H1 (cell line): ENCODE data around the gene SYNGR3. TPM values are rescaled to one million over a fixed set of nuclear protein-coding genes. Genes with fewer than 3 reads are reported as not detected.

Experiments
- JUND ChIP-seq: IDR thresholded peaks from 2 replicates; pipeline ENCODE4 v1.6.1; 2011; ENCODE audit warnings: mild to moderate bottlenecking, improper control_type of control experiment, low read length
- KDM4A ChIP-seq: IDR thresholded peaks from one replicate; pipeline ENCODE4 v1.7.1; 2012; ENCODE audit warnings: low read depth, mild to moderate bottlenecking, moderate library complexity, low read length, inconsistent platforms; ENCODE audit not compliant: severe bottlenecking
- PHF8 ChIP-seq: fragments of 200-600 bp; sonication (generic); conservative IDR thresholded peaks from 2 replicates; pipeline ENCODE4 v1.7.1; 2012; ENCODE audit warnings: low read depth, mild to moderate bottlenecking, inconsistent platforms, low read length, moderate library complexity
- SIN3A ChIP-seq, 2 experiments: IDR thresholded peaks in 1 of 2; conservative IDR thresholded peaks in 1 of 2; 2 replicates each; pipeline ENCODE4 v1.6.1; 2011 to 2012; ENCODE audit warnings: low read length in 2 of 2, improper control_type of control experiment in 1 of 2, low read depth in 1 of 2, mild to moderate bottlenecking in 1 of 2
- SP4 ChIP-seq: IDR thresholded peaks from 2 replicates; pipeline ENCODE4 v1.6.1; 2012; ENCODE audit warnings: low read length, inconsistent platforms
- polyA plus RNA-seq, 7 experiments: library from polyadenylated mRNA; depleted of rRNA in 3 of 7; stranded (reverse) in 5 of 7; unstranded in 2 of 7; fragments of >200 nt in 5 of 7; fragments of 200-250 nt in 2 of 7; gene quantifications; 1 replicate in 5 of 7; 2 replicates in 1 of 7; 4 replicates in 1 of 7; pipeline versions ENCODE4 v1.2.1 to v1.2.3, GENCODE V29; 2011 to 2013; ENCODE audit warnings: missing spikeins in 2 of 7, mixed read lengths in 2 of 7
- total RNA-seq: library from RNA; stranded (reverse); fragmentation: NEBNext Ultra II Directional; extraction: Animal tissue kit (Norgen Biotek cat#: 25700); gene quantifications from 2 replicates; pipeline ENCODE4 v1.2.1, GENCODE V29; 2021
- TF ChIP-seq, protein P1 (sequence below): IDR thresholded peaks from 2 replicates; pipeline ENCODE4 v1.6.1; 2012; ENCODE audit warnings: inconsistent platforms

The SYNGR3 gene
- total and polyA plus RNA-seq, 2 of the 8 experiments (the other 6 are each of a cell fraction or from before 2014, with no cell fraction given): 36.2 to 49.9 TPM

DNA sequence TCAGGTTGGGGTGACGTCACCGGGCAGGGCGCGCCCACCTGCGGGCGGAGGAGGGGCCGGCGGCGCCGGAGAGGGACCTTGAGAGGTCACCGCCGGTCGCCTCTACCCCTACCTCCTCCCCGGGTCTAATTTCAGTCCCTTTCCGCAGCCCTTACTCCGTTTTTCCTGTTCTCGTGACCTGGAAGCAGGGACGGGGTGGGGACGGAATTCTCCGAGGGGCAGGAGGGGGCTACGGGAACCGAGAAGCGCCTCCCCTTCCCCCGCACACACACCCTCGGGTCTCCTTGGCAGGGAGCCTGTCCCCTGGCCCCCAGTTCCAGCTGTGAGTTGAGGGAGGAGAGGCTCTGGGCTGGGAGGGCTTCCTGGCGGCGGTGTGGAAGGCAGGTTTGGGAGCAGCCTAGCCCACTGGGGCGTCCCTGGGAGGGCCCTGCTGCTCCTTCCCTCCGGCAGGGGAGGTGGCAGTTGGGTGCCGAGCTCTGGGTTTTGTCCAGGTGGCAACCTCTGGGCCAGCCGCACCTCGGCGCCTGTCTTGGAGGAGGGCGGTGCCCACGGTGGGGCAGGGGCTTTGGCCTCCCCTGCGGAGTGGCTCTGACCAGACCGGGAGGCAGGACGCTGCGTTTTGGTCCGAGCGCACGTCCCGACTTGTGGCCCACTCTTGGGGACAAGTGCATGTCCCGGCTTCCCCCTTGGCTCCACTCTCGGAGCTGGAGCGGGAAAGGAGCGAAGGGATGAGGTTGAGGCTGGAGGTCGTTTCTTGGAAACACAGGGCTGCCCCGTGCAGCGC lies 773 bp downstream of the SYNGR3 start (continued):
- TF ChIP-seq SIN3A (conservative IDR thresholded peaks at IDR 0.05 in 1 of 2, IDR thresholded peaks at IDR 0.05 in 1 of 2; ENCODE audit: low read depth in 1 of 2, low read length in 2 of 2) (no peak), PHF8 (no peak; the same call in 1 of the 2 replicates), JUND (peak; percentile 93), KDM4A (peak; percentile 75), SP4 (no peak)
- TF ChIP-seq, protein P1, sequence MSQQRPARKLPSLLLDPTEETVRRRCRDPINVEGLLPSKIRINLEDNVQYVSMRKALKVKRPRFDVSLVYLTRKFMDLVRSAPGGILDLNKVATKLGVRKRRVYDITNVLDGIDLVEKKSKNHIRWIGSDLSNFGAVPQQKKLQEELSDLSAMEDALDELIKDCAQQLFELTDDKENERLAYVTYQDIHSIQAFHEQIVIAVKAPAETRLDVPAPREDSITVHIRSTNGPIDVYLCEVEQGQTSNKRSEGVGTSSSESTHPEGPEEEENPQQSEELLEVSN: peak; percentile 63; the same call in 1 of the 2 replicates
